ENCODE measurements around the gene SCN5A.

SCN5A gene

DNA sequence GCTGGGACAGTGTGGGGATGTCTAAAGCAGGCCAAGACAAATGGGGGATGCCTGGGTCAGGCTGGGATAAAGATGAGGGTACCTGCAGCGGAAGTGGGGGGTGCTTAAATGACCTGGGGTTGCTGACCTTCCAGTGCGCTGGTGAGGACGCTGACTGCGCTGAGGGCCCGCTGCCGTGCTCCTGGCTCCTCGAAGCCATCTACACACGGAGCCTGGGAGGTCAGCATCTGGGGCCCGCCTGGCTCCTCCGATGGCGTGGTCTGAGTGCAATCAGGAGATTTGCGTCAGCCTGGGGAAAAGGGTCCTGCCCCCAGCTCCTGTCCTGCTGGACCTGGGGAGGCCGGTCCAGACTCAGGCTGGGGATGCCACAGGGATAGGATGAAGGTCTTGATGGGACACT lies 50.7 kb downstream of the SCN5A start:
- TF ChIP-seq, protein P1, sequence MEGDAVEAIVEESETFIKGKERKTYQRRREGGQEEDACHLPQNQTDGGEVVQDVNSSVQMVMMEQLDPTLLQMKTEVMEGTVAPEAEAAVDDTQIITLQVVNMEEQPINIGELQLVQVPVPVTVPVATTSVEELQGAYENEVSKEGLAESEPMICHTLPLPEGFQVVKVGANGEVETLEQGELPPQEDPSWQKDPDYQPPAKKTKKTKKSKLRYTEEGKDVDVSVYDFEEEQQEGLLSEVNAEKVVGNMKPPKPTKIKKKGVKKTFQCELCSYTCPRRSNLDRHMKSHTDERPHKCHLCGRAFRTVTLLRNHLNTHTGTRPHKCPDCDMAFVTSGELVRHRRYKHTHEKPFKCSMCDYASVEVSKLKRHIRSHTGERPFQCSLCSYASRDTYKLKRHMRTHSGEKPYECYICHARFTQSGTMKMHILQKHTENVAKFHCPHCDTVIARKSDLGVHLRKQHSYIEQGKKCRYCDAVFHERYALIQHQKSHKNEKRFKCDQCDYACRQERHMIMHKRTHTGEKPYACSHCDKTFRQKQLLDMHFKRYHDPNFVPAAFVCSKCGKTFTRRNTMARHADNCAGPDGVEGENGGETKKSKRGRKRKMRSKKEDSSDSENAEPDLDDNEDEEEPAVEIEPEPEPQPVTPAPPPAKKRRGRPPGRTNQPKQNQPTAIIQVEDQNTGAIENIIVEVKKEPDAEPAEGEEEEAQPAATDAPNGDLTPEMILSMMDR (IDR thresholded peaks at IDR 0.05; ENCODE audit: low read depth, low read length), result no peak
- in situ Hi-C loops (cut with HindIII; ENCODE audit: low sequenced_read_pairs), result no loop called here
- no peak overlapping the region for H3K4me3 ChIP-seq (ENCODE audit: low read depth, low read length)
- DNase-seq (ENCODE audit: low read depth, low spot score), result no peak

DNA sequence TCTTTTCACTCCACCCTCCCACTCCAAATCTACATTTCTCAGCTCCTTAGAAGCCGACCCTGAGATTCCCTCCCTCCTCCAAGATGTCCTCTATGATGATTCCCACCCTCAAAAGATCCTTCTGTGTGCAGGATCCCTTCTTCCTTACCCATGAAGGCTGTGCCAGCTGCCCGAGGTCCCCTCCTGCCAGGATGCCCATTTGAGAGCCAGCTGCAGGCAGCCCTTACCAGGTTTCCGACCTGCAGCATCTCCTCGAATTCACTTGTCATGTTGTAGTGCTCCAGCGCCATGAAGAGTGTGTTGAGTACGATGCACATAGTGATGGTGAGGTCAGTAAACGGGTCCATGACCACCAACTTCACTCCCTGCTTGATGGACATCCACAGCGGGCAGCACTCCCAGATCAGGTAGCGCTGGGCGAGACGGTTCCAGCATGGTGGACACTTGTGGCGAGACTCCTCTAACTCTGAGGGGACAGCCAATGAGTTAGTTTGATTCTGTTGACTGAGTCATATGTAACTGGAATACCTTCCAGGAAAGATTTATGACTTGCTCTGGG lies 51.9 kb downstream of the SCN5A start:
- DNase-seq (ENCODE audit: low read depth, low spot score), result no peak
- TF ChIP-seq, protein P1 (IDR thresholded peaks at IDR 0.05; ENCODE audit: low read depth, low read length), result no peak
- no peak overlapping the region for H3K4me3 ChIP-seq (ENCODE audit: low read depth, low read length)
- in situ Hi-C loops (cut with HindIII; ENCODE audit: low sequenced_read_pairs), result no loop called here

DNA sequence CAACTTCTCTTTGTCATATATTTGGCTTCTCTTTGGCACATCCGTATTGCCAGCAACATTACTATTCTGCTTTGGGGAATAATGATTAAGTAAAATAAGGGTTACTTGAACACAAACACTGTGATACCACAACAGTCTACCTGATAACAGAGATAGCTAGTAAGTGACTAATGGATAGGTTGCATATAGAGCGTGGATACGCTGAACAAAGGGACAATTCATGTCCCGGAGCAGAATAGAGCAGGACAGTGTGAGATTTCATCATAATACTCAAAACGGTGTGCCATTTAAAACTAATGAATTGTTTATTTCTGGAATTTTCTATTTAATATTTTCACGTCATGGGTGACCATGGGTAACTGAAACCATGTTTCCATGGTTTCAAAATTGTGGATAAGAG lies 54.1 kb downstream of the SCN5A start:
- TF ChIP-seq, protein P1 (IDR thresholded peaks at IDR 0.05; ENCODE audit: low read depth, low read length), result no peak
- no peak overlapping the region for H3K4me3 ChIP-seq (ENCODE audit: low read depth, low read length)
- in situ Hi-C loops (cut with HindIII; ENCODE audit: low sequenced_read_pairs), result no loop called here
- DNase-seq (ENCODE audit: low read depth, low spot score), result no peak

GRCh38 chr3:38590521-38590920 lies 59.0 kb downstream of the SCN5A start:
- TF ChIP-seq, protein P1 (IDR thresholded peaks at IDR 0.05; ENCODE audit: low read depth, low read length), result no peak
- no peak for DNase-seq (ENCODE audit: low read depth, low spot score)
- no peak overlapping the region for H3K4me3 ChIP-seq (ENCODE audit: low read depth, low read length)
- in situ Hi-C loops (cut with HindIII; ENCODE audit: low sequenced_read_pairs), result no loop called here

DNA sequence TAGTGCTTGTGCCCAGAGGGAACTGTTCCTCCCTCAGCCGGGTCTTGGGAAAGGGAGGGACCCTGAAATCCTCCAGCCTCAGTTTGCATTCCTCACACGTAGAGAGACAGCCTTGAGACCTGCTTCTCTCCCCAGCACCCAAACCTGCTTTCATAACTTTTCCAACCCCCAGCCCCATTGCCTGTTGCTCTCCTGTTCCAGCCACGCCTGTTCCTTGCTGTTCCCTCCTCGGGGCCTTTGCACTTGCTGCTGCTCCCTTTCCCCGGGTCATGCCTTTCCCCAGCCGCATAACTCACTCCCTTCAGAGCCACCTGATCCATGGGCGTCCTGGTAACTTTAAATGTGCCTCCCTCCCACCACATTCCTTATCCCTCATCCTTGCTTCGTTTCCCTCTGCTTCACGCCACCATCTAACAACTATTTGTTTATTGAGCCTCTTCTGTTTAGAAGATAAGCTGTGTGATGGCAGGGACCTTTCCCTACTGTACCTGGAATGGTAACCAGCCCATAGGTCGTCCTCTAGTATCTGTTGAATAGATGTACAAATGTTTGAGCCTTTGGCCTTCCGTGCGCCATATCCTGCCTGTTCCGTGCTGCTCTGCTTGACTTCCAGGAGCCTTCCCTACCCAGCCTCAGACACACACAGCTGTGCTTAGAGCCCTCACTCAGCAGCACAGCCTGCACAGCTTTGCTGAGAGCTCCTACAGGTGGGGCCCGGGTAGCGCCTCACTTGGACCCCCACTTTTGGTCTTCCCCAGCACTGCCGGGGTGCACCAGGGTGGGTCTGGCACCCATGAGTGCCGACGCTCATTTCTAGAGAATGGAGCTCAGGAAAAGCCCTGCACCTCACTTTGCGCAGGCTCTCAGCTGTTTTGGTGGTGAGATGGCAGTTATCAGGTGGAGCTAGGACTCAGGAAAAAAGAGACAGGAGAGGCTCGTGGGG lies 60.2 kb downstream of the SCN5A start:
- H3K4me3 ChIP-seq (ENCODE audit: low read depth, low read length), result no peak overlapping the region
- in situ Hi-C loops (cut with HindIII; ENCODE audit: low sequenced_read_pairs), result no loop called here
- no peak for DNase-seq (ENCODE audit: low read depth, low spot score)
- TF ChIP-seq, protein P1 (IDR thresholded peaks at IDR 0.05; ENCODE audit: low read depth, low read length), result no peak

GRCh38 chr3:38588371-38588971 lies 61.0 kb downstream of the SCN5A start:
- in situ Hi-C loops (cut with HindIII; ENCODE audit: low sequenced_read_pairs), result no loop called here
- H3K4me3 ChIP-seq (ENCODE audit: low read depth, low read length), result no peak overlapping the region
- no peak for DNase-seq (ENCODE audit: low read depth, low spot score)
- TF ChIP-seq, protein P1 (IDR thresholded peaks at IDR 0.05; ENCODE audit: low read depth, low read length), result no peak

All from astrocyte of the spinal cord (primary cell).